Mesenchymal stem cell (in vitro differentiated cells and primary cell): ENCODE data around the gene HOXB4.
A peak's percentile ranks its signal among the peaks of the same experiment; 100 is the strongest.

Experiments used
- DNase-seq: peaks from one replicate; pipeline ENCODE4 v3.0.0-alpha.2; 2013
- H2AFZ ChIP-seq: one replicate; pipeline ENCODE4 v1.6.1; 2013; ENCODE audit warnings: low read depth, mild to moderate bottlenecking, control low read depth, inconsistent platforms, low read length, moderate library complexity
- H2AK5ac ChIP-seq: 2 replicates; pipeline ENCODE4 v1.6.1; 2013; ENCODE audit warnings: low read length, moderate library complexity, mild to moderate bottlenecking, inconsistent platforms; ENCODE audit not compliant: severe bottlenecking
- H2BK120ac ChIP-seq: one replicate; pipeline ENCODE4 v1.6.1; 2013; ENCODE audit warnings: low read depth, mild to moderate bottlenecking, inconsistent platforms, low read length, moderate library complexity
- H2BK12ac ChIP-seq, 2 experiments: one replicate each; pipeline ENCODE4 v1.6.1; 2013; ENCODE audit warnings: inconsistent platforms in 2 of 2, low read length in 2 of 2, mild to moderate bottlenecking in 2 of 2, moderate library complexity in 2 of 2, control low read depth in 1 of 2
- H2BK15ac ChIP-seq: one replicate; pipeline ENCODE4 v1.6.1; 2013; ENCODE audit warnings: mild to moderate bottlenecking, low read depth, inconsistent platforms; ENCODE audit not compliant: poor library complexity, severe bottlenecking
- H2BK5ac ChIP-seq: 2 replicates; pipeline ENCODE4 v1.6.1; 2013; ENCODE audit warnings: low read depth, mild to moderate bottlenecking, low read length, control low read depth, inconsistent platforms; ENCODE audit not compliant: poor library complexity, severe bottlenecking
- H3K14ac ChIP-seq, 2 experiments: one replicate each; pipeline ENCODE4 v1.6.1; 2013; ENCODE audit warnings: inconsistent platforms in 2 of 2, low read length in 2 of 2, control low read depth in 1 of 2, mild to moderate bottlenecking in 1 of 2, moderate library complexity in 1 of 2
- H3K18ac ChIP-seq, 2 experiments: one replicate each; pipeline ENCODE4 v1.6.1; 2013; ENCODE audit warnings: inconsistent platforms in 2 of 2, low read length in 2 of 2, control low read depth in 1 of 2, low read depth in 1 of 2, mild to moderate bottlenecking in 1 of 2
- H3K23ac ChIP-seq, 2 experiments: one replicate each; pipeline ENCODE4 v1.6.1; 2013; ENCODE audit warnings: inconsistent platforms in 2 of 2, low read length in 2 of 2, mild to moderate bottlenecking in 2 of 2, moderate library complexity in 2 of 2, control low read depth in 1 of 2
- H3K27ac ChIP-seq: 2 replicates; pipeline ENCODE4 v1.5.1; 2013; ENCODE audit warnings: mild to moderate bottlenecking, moderate library complexity, low read length, control low read depth, inconsistent platforms; ENCODE audit not compliant: poor library complexity, severe bottlenecking
- H3K27me3 ChIP-seq, 2 experiments: 2 replicates each; pipeline versions ENCODE4 v1.6.1 to v1.7.0; 2013; ENCODE audit warnings: low read length in 2 of 2, mild to moderate bottlenecking in 2 of 2, moderate library complexity in 2 of 2, control low read depth in 1 of 2, inconsistent platforms in 1 of 2; ENCODE audit not compliant: control insufficient read depth in 1 of 2, insufficient read depth in 1 of 2
- H3K36me3 ChIP-seq, 2 experiments: 2 replicates each; pipeline versions ENCODE4 v1.6.1 to v1.7.0; 2013; ENCODE audit warnings: low read length in 2 of 2, control low read depth in 1 of 2, inconsistent platforms in 1 of 2, low read depth in 1 of 2, mild to moderate bottlenecking in 1 of 2; ENCODE audit not compliant: insufficient read depth in 2 of 2, control insufficient read depth in 1 of 2
- H3K4ac ChIP-seq, 2 experiments: one replicate each; pipeline ENCODE4 v1.6.1; 2013; ENCODE audit warnings: inconsistent platforms in 2 of 2, low read length in 2 of 2, mild to moderate bottlenecking in 2 of 2, moderate library complexity in 2 of 2, control low read depth in 1 of 2, low read depth in 1 of 2
- H3K4me1 ChIP-seq: 2 replicates; pipeline ENCODE4 v1.6.1; 2013; ENCODE audit warnings: low read depth, low read length, control low read depth; ENCODE audit not compliant: control insufficient read depth, insufficient read depth
- H3K4me2 ChIP-seq: 2 replicates; pipeline ENCODE4 v1.6.1; 2013; ENCODE audit warnings: low read length, mild to moderate bottlenecking, inconsistent platforms; ENCODE audit not compliant: poor library complexity, severe bottlenecking
- H3K4me3 ChIP-seq, 2 experiments: 2 replicates each; pipeline versions ENCODE4 v1.5.1 to v1.7.0; 2013; ENCODE audit warnings: low read length in 2 of 2, mild to moderate bottlenecking in 2 of 2, control low read depth in 1 of 2, low read depth in 1 of 2; ENCODE audit not compliant: insufficient read depth in 1 of 2
- H3K79me1 ChIP-seq: replicated peaks from 2 replicates; pipeline ENCODE4 v1.6.1; 2013; ENCODE audit warnings: mild to moderate bottlenecking, control low read depth, low read length, inconsistent platforms; ENCODE audit not compliant: poor library complexity, severe bottlenecking
- H3K9ac ChIP-seq: 2 replicates; pipeline ENCODE4 v1.7.0; 2013; ENCODE audit warnings: mild to moderate bottlenecking, low read length, moderate library complexity
- H3K9me3 ChIP-seq: 2 replicates; pipeline ENCODE4 v1.7.0; 2013; ENCODE audit warnings: mild to moderate bottlenecking, low read length; ENCODE audit not compliant: control insufficient read depth
- H4K8ac ChIP-seq: one replicate; pipeline ENCODE4 v1.6.1; 2013; ENCODE audit warnings: inconsistent platforms, mild to moderate bottlenecking, low read length, moderate library complexity
- H4K91ac ChIP-seq: one replicate; pipeline ENCODE4 v1.6.1; 2013; ENCODE audit warnings: mild to moderate bottlenecking, low read length, inconsistent platforms
- WGBS: methylation state at CpG from one replicate; pipeline ENCODE4 v1.1.7; 2013; ENCODE audit warnings: mixed read lengths; 5-methylcytosine and 5-hydroxymethylcytosine counted together

The HOXB4 gene

DNA sequence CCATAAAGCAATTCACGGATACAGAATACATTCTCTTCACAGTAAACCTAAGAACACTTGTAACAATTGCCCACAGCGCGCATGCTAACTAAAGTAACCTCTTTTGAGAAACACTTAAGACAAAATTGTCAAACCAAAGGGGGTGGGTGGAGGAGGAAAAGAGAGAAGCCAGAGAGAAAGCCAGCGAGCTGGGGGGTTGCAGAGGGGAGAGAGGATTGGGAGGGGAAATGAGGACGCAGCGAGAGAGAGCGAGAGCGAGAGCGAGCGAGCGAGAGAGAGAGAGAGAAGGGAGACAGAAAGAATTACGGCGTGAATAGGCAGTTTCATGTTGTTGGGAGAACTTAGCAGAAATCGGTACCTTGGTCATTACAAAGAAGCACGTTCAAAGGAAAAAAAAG is 34.3 kb upstream of the HOXB4 start:
- under 1% methylated on average over 15 of the region's 15 CpGs for WGBS
- no peak overlapping the region for H2BK15ac ChIP-seq

GRCh38 chr17:48611681-48612455 is 33.7 kb upstream of the HOXB4 start:
- Histone ChIP-seq H2BK12ac (peak overlapping the region; percentile 82 to 94), H2AFZ (no peak overlapping the region), H3K36me3 (peaks cover 4 to 9% of the 10 kb centered on the region in 2 experiments), H3K4me3 (peak overlapping the region; percentile 49 to 87), H3K9me3 (no peaks in the 10 kb centered on the region), H3K4me2 (peak overlapping the region; percentile 97), H3K9ac (peak overlapping the region; percentile 98), H2BK15ac (peak overlapping the region; percentile 55), H2BK5ac (peak overlapping the region; percentile 77), H4K91ac (peak overlapping the region; percentile 100), H3K23ac (peak overlapping the region; percentile 48 to 79), H3K4me1 (peaks cover 22% of the 10 kb centered on the region), H2BK120ac (peak overlapping the region; percentile 61), H2AK5ac (peak overlapping the region; percentile 5), H3K4ac (peak overlapping the region; percentile 95 to 96), H3K27ac (peak overlapping the region; percentile 64), H4K8ac (peak overlapping the region; percentile 39), H3K27me3 (peaks cover 22 to 29% of the 10 kb centered on the region in 2 experiments), H3K79me1 (peaks cover 9% of the 10 kb centered on the region), H3K14ac (peak overlapping the region; percentile 0 to 20), H3K18ac (peak overlapping the region; percentile 55 to 98)
- DNase-seq, result peak; percentile 69
- WGBS, result under 1% methylated on average over 33 of the region's 36 CpGs

More for the DNA sequence above, 34.3 kb upstream of the HOXB4 start:
- H3K36me3 ChIP-seq, result peaks cover 0 to 4% of the 10 kb centered on the region in 2 experiments
- peak overlapping the region in 1 of 2 experiments; percentile 90 for H3K4ac ChIP-seq
- H2BK120ac ChIP-seq, result peak overlapping the region; percentile 91
- H3K27ac ChIP-seq, result peak overlapping the region; percentile 64
- no peak overlapping the region for H2AK5ac ChIP-seq
- no peaks in the 10 kb centered on the region for H3K9me3 ChIP-seq
- H2AFZ ChIP-seq, result no peak overlapping the region
- peak overlapping the region; percentile 62 to 87 for H3K4me3 ChIP-seq
- H3K4me2 ChIP-seq, result peak overlapping the region; percentile 97
- peak overlapping the region; percentile 46 to 98 for H3K18ac ChIP-seq
- peak; percentile 74 for DNase-seq
- no peak overlapping the region for H4K8ac ChIP-seq
- peaks cover 27 to 35% of the 10 kb centered on the region in 2 experiments for H3K27me3 ChIP-seq
- no peak overlapping the region for H3K14ac ChIP-seq
- peaks cover 8% of the 10 kb centered on the region for H3K79me1 ChIP-seq
- peak overlapping the region; percentile 98 for H3K9ac ChIP-seq
- no peak overlapping the region for H2BK5ac ChIP-seq
- H4K91ac ChIP-seq, result peak overlapping the region; percentile 0
- H3K23ac ChIP-seq, result no peak overlapping the region
- peak overlapping the region in 1 of 2 experiments; percentile 6 for H2BK12ac ChIP-seq
- H3K4me1 ChIP-seq, result peaks cover 22% of the 10 kb centered on the region

GRCh38 chr17:48611213-48611612 is 33.1 kb upstream of the HOXB4 start:
- peak overlapping the region; percentile 38 to 69 for H2BK12ac ChIP-seq
- H2AK5ac ChIP-seq, result no peak overlapping the region
- no peaks in the 10 kb centered on the region for H3K9me3 ChIP-seq
- H3K27ac ChIP-seq, result peak overlapping the region; percentile 64
- peaks cover 5 to 13% of the 10 kb centered on the region in 2 experiments for H3K36me3 ChIP-seq
- peak overlapping the region; percentile 54 for H2BK120ac ChIP-seq
- DNase-seq, result peak; percentile 72
- peak overlapping the region in 1 of 2 experiments; percentile 86 for H3K23ac ChIP-seq
- H3K4me2 ChIP-seq, result peak overlapping the region; percentile 97
- peak overlapping the region; percentile 87 for H2BK15ac ChIP-seq
- H3K79me1 ChIP-seq, result peaks cover 14% of the 10 kb centered on the region
- H3K9ac ChIP-seq, result peak overlapping the region; percentile 98
- peak overlapping the region; percentile 98 for H2BK5ac ChIP-seq
- peak overlapping the region; percentile 36 for H4K8ac ChIP-seq
- peak overlapping the region; percentile 67 to 99 for H3K18ac ChIP-seq
- peaks cover 15 to 23% of the 10 kb centered on the region in 2 experiments for H3K27me3 ChIP-seq
- H2AFZ ChIP-seq, result no peak overlapping the region
- no peak overlapping the region for H3K14ac ChIP-seq
- peak overlapping the region; percentile 65 to 87 for H3K4me3 ChIP-seq
- H3K4ac ChIP-seq, result peak overlapping the region; percentile 92 to 99
- peaks cover 22% of the 10 kb centered on the region for H3K4me1 ChIP-seq
- H4K91ac ChIP-seq, result peak overlapping the region; percentile 69
- under 1% methylated on average over 15 of the region's 22 CpGs for WGBS
